Upper lobe of left lung (tissue), 6 donors: ENCODE measurements around the gene RAB34. TPM values are rescaled to one million over a fixed set of nuclear protein-coding genes. Genes with fewer than 3 reads are reported as not detected.

Experiments
- ATAC-seq, 2 donors: fragments of 200-7000 bp; cut with Tn5 transposase; one replicate each; pipeline ENCODE4 v1.9.1; 2022; ENCODE audit warnings: mild to moderate bottlenecking in 2 of 2, moderate library complexity in 2 of 2; ENCODE audit not compliant: low FRiP score in 2 of 2
- DNase-seq, 2 donors: peaks; one replicate each; pipeline ENCODE4 v3.0.0-alpha.2; 2019 to 2020
- H3K27ac ChIP-seq, 4 donors: fragments of 200-600 bp; sonication (generic); one replicate each; pipeline ENCODE4 v1.5.1; 2016 to 2019
- H3K27me3 ChIP-seq, 4 donors: fragments of 200-600 bp; sonication (generic); one replicate each; pipeline ENCODE4 v1.5.1; 2017 to 2019
- H3K36me3 ChIP-seq, 4 donors: fragments of 200-600 bp; sonication (generic); one replicate each; pipeline ENCODE4 v1.5.1; 2016 to 2019
- H3K4me1 ChIP-seq, 4 donors: fragments of 200-600 bp; sonication (generic); one replicate each; pipeline ENCODE4 v1.5.1; 2018 to 2019
- H3K4me3 ChIP-seq, 4 donors: fragments of 200-600 bp; sonication (generic); one replicate each; pipeline ENCODE4 v1.5.1; 2017 to 2019; ENCODE audit warnings: mild to moderate bottlenecking in 2 of 4, moderate library complexity in 1 of 4
- H3K9me3 ChIP-seq, 4 donors: fragments of 200-600 bp; sonication (generic); one replicate each; pipeline ENCODE4 v1.5.1; 2018 to 2019
- EP300 ChIP-seq, 4 donors: sonication (generic); formaldehyde crosslinking; IDR thresholded peaks; one replicate each; pipeline ENCODE4 v1.5.1; 2017; ENCODE audit warnings: antibody characterized with exemption in 4 of 4, control low read depth in 2 of 4
- POLR2A ChIP-seq, 4 donors: fragments of 450-650 bp; IDR thresholded peaks; one replicate each; pipeline ENCODE4 v1.5.1; 2016 to 2017; ENCODE audit warnings: antibody characterized with exemption in 4 of 4, mild to moderate bottlenecking in 2 of 4
- POLR2AphosphoS5 ChIP-seq, 2 donors: sonication (generic); formaldehyde crosslinking; IDR thresholded peaks; one replicate each; pipeline ENCODE4 v1.5.1; 2017; ENCODE audit warnings: antibody characterized with exemption in 2 of 2
- WGBS, 2 donors: methylation state at CpG; one replicate each; pipeline ENCODE4 v1.1.5; 2017 to 2018; 5-methylcytosine and 5-hydroxymethylcytosine counted together
- total RNA-seq, 6 donors: library from RNA; depleted of rRNA in 4 of 6; stranded (reverse); fragments of >200 nt in 4 of 6; gene quantifications; one replicate each; pipeline versions ENCODE4 v1.1.0 to v1.2.1, GENCODE V29; 2016 to 2021
- TF ChIP-seq, protein P1 (sequence below), 6 experiments: fragments of 450-650 bp in 4 of 6; fragments of 200-600 bp in 2 of 6; sonication (generic) in 2 of 6; IDR thresholded peaks; one replicate each; pipeline ENCODE4 v1.5.1; 2016 to 2019; ENCODE audit warnings: antibody characterized with exemption in 6 of 6
- donor health status: DM: no; HTN: no; CAD: no; lungs with moderate emphysema.
- donor health status: DM: no; HTN: yes; CAD: no; lungs with severe emphysema.

RAB34 gene, protein sequence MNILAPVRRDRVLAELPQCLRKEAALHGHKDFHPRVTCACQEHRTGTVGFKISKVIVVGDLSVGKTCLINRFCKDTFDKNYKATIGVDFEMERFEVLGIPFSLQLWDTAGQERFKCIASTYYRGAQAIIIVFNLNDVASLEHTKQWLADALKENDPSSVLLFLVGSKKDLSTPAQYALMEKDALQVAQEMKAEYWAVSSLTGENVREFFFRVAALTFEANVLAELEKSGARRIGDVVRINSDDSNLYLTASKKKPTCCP
- total RNA-seq: 100 to 1,000 TPM in 2 of 6 donors, 10 to 100 TPM in 4; 69.5 to 123 (median 85.5) TPM

DNA sequence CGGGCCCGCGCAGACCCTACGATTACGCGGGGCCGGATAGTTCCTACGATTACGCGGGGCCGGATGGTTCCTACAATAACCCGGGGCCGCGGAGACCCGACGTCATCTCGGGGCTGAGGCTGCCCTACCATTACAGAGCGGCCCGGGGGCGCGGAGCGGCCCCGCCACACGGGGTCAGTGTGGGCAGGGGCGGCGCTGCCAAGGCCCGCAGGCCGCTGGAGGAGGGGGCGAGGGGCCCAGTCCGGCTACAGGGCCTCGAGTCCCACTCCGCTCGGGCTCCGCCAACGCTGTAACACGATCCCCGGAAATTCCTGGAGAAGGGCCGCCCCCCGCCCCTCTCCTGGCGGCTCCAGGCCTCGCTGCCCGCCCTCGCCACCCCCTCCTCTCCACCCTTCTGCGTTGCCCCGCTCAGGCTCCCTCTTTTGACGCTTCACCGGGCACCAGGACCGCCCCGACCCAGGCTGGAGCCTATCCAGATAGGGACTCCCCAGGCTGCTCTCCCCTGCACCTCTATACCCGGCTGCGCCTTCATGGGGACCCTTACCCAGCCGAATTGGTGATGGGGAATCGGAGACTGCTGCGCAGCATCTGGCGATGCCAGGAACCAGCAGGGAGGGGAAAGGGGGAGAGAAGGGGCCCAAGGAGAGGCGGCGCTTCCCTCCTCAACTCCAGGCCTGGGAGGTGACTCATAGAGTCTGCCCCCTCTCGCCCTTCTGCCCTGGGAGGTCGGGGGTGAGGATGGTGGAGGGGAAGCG, at the start of gene RAB34:
Gene RAB34 (minus strand): TSS at position 291 of the 755 bp plus-strand sequence. CDS start 602 bp downstream, outside the sequence.
- Histone ChIP-seq H3K27ac (peak within 1 kb of the TSS; percentile 81 to 92 (median 88)), H3K4me1 (peaks cover 41 to 62% (median 53%) of the 10 kb centered on the region in 4 donors), H3K36me3 (peaks cover 1 to 38% (median 22%) of the 10 kb centered on the region in 4 donors), H3K9me3 (no peaks in the 10 kb centered on the region), H3K27me3 (no peaks in the 10 kb centered on the region), H3K4me3 (peak within 1 kb of the TSS; percentile 18 to 71 (median 52))
- 9 to 30% methylated on average over 9 to 45 of the region's 60 CpGs for WGBS, 2 donors
- DNase-seq (peak; percentile 83 to 92), ATAC-seq (peak; percentile 70 to 72)
- peak; percentile 34 to 51 for TF ChIP-seq POLR2AphosphoS5 (IDR thresholded peaks at IDR 0.05)
- TF ChIP-seq, protein P1, sequence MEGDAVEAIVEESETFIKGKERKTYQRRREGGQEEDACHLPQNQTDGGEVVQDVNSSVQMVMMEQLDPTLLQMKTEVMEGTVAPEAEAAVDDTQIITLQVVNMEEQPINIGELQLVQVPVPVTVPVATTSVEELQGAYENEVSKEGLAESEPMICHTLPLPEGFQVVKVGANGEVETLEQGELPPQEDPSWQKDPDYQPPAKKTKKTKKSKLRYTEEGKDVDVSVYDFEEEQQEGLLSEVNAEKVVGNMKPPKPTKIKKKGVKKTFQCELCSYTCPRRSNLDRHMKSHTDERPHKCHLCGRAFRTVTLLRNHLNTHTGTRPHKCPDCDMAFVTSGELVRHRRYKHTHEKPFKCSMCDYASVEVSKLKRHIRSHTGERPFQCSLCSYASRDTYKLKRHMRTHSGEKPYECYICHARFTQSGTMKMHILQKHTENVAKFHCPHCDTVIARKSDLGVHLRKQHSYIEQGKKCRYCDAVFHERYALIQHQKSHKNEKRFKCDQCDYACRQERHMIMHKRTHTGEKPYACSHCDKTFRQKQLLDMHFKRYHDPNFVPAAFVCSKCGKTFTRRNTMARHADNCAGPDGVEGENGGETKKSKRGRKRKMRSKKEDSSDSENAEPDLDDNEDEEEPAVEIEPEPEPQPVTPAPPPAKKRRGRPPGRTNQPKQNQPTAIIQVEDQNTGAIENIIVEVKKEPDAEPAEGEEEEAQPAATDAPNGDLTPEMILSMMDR (IDR thresholded peaks at IDR 0.05): peak in 2 of 6 experiments; percentile 27 to 30
- TF ChIP-seq POLR2A (IDR thresholded peaks at IDR 0.05): peak in 2 of 4 donors; percentile 57 to 69
- no peak for TF ChIP-seq EP300 (IDR thresholded peaks at IDR 0.05)

DNA sequence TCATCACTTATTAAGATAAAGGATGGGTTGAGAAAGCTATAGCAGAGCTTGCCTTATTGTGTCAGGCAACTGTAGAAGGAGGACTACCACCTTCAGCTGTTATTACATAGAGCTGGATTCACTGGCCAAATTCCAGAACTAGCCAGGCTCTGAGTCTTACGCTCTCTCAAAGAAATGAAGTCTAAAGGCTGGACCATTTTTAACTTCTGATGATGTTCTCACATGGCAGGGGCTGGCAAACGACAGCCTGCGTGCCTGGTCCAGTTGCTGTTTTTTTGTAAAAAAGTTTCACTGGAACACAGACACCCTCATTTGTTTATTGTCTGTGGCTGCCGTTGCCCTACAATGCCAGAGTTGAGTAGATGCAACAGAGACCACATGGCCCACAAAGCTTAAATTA, 47.4 kb upstream of the RAB34 start:
- 80 to 86% methylated on average over 4 of the region's 4 CpGs for WGBS, 2 donors
- Histone ChIP-seq H3K4me3 (no peak overlapping the region), H3K27ac (no peak overlapping the region), H3K9me3 (no peaks in the 10 kb centered on the region), H3K27me3 (no peaks in the 10 kb centered on the region), H3K4me1 (peaks cover 22 to 31% (median 29%) of the 10 kb centered on the region in 4 donors), H3K36me3 (peaks cover 0 to 25% (median 4%) of the 10 kb centered on the region in 4 donors)
- DNase-seq (no peak), ATAC-seq (no peak)
- TF ChIP-seq POLR2AphosphoS5 (IDR thresholded peaks at IDR 0.05) (no peak), POLR2A (IDR thresholded peaks at IDR 0.05) (no peak)

DNA sequence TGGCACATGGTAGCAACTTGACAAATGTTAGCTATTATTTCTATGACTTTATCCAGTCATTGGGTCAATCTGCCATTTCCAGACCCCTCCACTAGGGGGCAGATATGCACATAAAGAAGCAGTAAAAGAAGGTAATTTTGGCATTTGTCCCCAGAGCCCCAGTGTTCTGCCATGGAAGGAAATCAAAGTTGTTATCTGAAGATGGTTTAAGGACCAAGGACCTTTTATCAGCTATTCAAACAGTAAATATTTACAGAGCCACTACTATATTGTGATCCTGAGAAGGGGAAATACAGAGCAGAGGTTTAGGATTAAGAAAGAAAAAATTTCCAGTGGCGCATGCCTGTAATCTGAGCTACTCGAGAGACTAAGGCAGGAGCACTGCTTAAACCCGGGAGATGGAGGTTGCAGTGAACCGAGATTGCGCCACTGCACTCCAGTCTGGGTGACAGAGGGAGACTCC, 46.2 kb upstream of the RAB34 start:
- H3K9me3 ChIP-seq: no peaks in the 10 kb centered on the region
- peaks cover under 1 to 35% (median 13%) of the 10 kb centered on the region in 4 donors for H3K36me3 ChIP-seq
- 29 to 43% methylated on average over 5 of the region's 5 CpGs for WGBS, 2 donors
- no peak overlapping the region for H3K4me3 ChIP-seq
- H3K4me1 ChIP-seq: peaks cover 22 to 34% (median 31%) of the 10 kb centered on the region in 4 donors
- H3K27ac ChIP-seq: peak overlapping the region in 2 of 4 donors; percentile 40 to 59
- TF ChIP-seq, protein P1 (IDR thresholded peaks at IDR 0.05): peak; percentile 74 to 91 (median 86)
- TF ChIP-seq EP300 (IDR thresholded peaks at IDR 0.05) (no peak), POLR2A (IDR thresholded peaks at IDR 0.05) (no peak)
- H3K27me3 ChIP-seq: no peaks in the 10 kb centered on the region
- ATAC-seq (peak; percentile 47 to 84), DNase-seq (peak in 1 of 2 donors; percentile 78)

DNA sequence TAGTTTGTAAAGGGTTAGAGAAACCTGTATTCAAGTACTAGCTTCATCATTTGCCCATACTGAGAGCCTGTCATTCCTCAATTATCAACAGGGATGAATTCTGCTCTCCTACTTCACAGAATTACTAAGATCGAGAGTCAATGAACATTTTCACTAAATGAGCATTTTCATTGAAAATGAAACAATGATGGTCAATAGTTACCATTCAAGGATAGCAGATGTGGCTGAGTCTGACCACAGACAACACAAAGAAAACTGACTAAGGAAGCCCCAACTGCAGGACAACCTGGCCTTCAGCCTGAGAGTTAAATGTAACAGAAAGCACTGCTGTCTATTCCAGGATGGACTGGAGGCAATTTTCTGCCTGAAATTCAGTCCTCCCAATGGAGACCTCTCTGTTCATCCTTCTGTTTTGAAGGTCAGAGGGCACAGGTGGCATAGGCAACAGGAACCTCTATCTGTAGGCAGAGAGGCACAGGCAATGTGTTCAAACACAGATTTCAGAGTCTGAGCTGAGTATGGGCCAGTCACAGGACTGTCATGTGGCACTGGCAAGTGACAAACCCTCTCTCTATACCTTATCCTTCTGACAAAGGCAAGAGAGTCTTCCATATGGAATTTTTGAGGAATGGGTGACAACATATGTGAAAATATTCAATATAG, 45.6 kb upstream of the RAB34 start:
- no peak overlapping the region for H3K4me3 ChIP-seq
- no peaks in the 10 kb centered on the region for H3K9me3 ChIP-seq
- H3K27ac ChIP-seq: peak overlapping the region in 3 of 4 donors; percentile 2 to 59 (median 40)
- DNase-seq (no peak), ATAC-seq (peak in 1 of 2 donors; percentile 8)
- H3K36me3 ChIP-seq: peaks cover 6 to 41% (median 16%) of the 10 kb centered on the region in 4 donors
- TF ChIP-seq EP300 (IDR thresholded peaks at IDR 0.05) (no peak), POLR2A (IDR thresholded peaks at IDR 0.05) (no peak), POLR2AphosphoS5 (IDR thresholded peaks at IDR 0.05) (no peak)
- TF ChIP-seq, protein P1 (IDR thresholded peaks at IDR 0.05): no peak
- peaks cover 22 to 34% (median 31%) of the 10 kb centered on the region in 4 donors for H3K4me1 ChIP-seq
- H3K27me3 ChIP-seq: no peaks in the 10 kb centered on the region
- 79 to 83% methylated on average over 1 of the region's 1 CpG for WGBS, 2 donors
